H4 (cell line): ENCODE results near the gene ZNF775. TPM values are rescaled to one million over a fixed set of nuclear protein-coding genes. Genes with fewer than 3 reads are reported as not detected.

Experiments used
- DNase-seq: peaks from one replicate; pipeline ENCODE4 v3.0.0-alpha.2; 2015; ENCODE audit warnings: low spot score
- total RNA-seq: library from RNA; depleted of rRNA; stranded (reverse); fragments of >200 nt; shearing (Covaris generic); gene quantifications from 2 replicates; pipeline ENCODE4 v1.2.3, GENCODE V29; 2014

Gene ZNF775
- total RNA-seq, 1 experiment from 2014 or later, result 0.56 TPM

DNA sequence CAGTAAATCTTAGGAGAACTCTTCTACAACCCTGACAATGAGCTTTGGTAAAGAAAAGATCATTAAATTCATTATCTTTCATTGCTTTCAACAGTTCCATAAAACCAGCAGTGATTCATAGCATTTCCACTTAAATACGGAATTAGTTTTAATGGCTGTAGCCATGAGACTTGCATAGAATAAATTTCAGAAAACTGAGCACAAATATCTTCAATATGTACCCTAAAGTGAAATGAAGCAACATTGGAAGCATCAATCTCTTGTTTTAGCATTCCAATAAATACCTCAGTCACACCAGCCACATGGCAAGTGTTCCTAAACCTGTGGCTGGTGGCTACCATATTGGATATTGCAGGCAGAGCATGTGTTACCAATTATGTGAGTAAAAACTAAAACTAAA, 34.1 kb upstream of the ZNF775 start:
- DNase-seq, result no peak

DNA sequence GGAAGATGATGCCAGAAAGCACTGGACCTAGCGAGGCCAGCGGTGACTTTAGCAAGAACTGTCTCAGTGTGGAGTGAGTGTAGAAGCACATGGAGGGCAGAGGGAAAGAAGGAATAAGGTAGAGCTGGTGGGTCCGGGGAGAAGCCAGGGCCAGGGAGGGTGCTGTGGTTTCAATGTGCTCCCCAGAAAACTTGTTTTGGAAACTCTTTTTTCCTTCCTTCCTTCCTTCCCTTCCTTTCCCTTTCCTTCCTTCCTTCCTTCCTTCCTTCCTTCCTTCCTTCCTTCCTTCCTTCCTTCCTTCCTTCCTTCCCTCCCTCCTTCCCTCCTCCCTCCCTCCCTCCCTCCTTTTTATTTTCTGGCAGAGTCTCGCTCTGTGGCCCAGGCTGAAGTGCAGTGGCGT, 32.2 kb upstream of the ZNF775 start:
- no peak for DNase-seq

DNA sequence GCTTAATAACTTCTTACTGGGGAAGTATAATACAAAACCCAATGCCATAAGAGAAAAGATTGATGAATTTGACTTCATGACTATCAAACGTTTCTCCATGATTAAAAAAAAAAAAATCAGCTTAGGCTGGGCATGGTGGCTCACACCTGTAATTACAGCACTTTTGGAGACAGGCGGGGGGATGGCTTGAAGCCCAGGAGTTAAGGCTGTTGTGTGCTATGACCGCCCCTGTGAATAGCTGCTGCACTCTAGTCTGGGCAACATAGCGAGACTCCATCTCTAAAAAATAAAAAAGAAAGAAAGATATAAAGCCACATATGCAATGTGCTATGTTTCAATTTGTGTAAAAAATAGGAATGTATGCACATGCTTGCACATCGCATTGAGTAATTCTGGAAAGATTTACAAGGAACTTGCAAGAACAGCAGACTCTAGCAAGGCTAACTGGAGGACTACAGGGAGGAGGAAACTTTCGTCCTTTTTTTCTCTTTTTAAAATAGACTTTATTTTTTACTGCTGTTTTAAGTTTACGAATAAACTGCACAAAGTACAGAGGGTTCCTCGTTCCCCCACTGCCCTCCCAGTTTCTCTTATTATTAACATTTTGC, 27.4 kb upstream of the ZNF775 start:
- no peak for DNase-seq

DNA sequence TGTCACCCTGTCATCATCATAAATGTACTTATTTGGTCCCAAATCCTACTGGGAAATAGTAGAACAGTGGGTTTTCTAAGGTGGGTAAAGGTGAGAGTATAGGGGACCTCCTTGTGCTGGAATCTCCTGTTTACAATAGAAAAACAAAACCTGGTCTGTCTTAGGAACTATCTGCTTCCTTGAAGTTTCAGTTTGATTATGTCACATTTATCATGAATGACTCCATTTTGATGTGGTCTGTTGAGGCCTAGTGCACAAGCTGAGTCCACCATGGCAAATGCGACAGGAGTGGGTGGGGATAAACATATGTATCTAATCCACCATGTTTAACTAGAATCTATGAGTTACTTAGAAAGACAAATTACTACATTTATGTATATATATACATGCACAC, 23.5 kb upstream of the ZNF775 start:
- no peak for DNase-seq

DNA sequence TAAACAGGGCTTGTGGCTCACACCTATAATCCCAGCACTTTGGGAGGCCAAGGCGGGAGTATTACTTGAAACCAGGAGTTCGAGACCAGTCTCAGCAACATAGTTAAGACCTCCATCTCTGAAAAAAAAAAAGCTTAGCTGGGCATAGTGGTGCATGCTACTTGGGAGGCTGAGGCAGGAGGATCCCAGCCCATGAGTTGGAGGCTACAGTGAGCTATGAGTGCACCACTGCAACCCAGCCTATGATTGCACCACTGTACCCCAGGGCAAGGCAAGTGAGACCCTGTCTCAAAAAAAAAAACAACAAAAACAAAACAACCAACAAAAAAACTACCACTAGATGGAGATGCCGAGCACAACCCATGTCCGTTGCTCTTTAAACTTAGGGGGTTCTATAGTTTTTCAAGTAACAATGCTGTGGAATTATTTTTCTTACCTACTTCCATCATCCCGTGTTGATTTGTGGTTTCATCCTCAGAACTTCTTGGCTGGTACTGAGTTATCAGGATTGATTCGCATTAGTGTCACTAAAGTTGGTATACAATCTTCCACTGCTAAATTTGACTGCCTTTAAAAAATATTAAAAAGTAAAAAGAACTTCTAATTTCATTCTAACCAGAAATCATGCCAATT, 22.7 kb upstream of the ZNF775 start:
- DNase-seq, result no peak

DNA sequence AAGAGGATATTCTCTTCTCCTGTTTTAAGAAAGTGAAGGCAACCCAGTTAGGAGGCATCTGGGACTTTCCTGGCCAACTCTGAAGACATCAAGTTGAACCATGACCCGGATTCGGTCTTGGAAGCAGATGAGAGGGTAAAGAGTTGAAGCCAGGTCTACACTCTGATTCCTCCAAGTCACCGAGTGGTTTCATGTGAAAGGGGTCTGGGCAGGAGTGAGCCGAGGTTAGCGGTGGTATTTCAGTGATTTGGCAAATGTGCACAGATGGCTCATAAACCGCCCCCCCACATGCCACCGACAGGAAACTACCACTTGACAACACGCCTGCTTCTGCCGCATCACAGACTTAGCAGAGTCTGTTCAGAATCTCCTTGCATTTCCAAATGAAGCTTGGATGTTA, 21.9 kb upstream of the ZNF775 start:
- DNase-seq, result no peak

DNA sequence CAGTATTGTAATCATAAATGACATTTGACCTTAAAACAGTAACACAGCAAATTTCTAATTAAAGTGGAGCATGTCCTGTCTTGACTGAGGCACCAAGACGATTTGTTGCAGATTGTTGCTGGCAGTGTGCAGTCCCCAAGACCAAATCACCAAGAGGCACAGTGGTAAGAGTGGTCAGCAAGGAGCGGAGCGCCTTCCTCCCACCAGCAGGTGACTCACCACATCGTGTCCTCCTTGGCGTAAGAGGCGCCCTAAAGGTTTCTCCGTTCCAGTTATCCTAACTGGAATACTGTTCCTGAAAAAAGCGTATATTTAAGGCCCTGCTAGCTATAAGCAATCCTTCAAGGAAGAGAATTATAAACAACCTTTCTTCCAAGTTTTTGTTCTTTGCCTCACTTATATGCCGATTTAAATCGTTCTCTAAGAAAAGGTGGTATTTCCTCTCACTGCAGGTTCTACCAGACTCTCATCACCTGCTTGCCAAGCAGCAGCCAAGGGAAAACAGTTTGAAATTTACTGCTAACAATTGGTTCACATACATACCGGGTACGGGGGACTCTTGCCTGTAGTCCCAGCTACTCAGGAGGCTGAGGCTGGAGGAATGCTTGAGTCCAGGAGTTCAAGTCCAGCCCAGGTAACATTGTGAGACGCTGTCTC, 21.2 kb upstream of the ZNF775 start:
- no peak for DNase-seq

DNA sequence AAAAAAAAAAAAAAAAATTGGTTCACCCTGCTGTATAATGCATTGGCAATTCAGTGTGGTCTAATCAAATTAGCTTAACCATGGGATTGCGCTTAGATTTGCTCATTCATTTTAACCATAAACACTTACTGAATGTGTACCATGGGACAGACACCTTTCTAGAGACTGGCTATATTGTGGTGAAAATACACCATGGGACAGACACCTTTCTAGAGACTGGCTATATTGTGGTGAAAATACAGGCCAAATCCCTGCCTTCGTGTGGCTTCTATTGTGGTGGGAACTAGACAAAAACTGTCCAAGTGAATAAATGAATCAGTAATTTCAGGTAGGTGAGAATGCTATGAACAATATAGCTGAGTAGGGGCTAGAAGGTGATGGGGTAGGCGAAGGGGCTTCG, 20.7 kb upstream of the ZNF775 start:
- no peak for DNase-seq

DNA sequence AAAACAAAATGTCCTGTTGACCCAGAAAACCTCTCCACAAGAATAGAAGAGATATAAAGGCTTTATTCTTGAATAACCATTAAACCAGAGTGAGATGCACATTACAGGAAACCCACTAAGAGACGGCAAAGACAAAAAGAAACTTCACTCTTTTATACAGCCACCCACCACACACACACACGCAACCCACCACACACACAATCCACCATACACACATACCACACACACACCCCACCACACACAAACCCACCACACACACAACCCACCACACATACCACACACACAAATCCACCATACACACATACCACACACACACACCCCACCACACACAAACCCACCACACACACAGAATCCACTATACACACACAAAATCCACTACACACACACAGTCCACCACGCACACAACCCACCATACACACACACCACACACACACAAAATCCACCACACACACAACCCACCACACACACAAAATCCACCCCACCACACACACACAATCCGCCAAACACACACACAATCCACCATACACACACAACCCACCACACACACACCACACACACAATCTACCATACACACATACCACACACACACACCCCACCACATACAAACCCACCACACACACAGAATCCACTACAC, 20.0 kb upstream of the ZNF775 start:
- DNase-seq, result no peak

DNA sequence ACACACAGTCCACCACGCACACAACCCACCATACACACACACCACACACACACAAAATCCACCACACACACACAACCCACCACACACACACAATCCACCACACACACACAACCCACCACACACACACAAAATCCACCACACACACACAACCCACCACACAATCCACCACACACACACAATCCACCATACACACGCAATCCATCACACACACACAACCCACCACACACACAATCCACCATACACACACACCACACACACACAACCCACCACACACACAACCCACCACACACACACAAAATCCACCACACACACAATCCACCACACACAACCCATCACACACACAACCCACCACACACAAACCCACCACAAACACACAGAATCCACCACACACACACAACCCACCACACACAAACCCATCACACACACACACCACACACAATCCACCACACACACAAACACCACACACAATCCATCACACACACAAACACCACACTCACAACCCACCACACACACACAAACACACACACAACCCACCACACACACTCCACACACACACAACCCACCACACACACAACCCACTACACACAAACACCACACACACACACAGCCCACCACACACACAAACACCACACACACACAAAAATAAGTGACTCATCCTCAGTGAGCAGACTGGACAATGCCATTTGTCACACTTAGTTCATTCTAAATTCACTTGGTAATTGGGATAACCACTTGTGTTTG, 19.3 kb upstream of the ZNF775 start:
- no peak for DNase-seq

DNA sequence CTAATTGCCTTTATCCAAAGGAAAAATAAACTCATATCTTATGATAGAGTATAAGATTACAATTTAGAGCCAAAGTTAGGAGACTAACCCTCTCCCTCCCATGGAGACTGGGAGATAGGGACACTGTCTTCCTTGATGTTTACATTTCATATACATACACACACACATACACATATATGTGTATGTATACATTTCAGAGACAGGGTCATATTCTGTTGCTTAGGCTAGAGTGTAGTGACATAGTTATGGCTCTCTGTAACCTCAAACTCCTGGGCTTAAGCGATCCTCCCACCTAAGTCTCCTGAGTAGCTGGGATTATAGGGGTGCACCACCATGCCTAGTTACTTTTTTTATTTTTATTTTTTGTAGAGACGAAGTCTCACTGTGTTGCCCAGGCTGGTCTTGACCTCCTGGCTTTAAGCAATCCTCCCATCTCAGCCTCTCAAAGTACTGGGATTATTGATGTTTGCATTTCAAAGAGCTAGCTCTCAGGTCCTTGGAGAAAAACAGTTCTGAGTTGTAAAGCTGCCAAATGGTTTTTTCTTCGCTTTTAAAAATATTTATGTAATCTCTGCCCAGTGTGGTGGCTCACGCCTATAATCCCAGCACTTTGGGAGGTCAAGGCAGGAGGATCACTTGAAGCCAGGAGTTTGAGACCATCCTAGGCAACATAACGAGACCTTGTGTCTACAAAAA, 18.6 kb upstream of the ZNF775 start:
- DNase-seq, result no peak

DNA sequence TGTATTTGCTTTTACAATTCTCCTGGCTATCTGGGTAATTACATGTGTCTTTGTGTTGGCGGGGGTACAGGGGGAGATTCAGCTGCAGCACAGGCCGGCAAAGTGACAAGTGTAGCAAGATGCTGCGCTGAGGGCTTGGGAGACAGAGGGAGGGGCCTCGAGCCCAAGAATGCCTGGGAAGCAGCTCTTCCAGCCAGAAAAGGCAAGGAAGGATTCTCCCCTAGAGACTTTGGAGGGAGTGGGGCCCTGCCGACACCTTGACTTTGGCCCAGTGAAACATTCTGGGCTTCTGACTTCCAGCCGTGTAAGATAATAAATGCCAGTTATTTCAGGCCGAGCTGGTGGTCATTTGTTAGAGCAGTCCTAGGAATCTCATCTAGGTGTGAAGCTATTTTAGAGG, 17.7 kb upstream of the ZNF775 start:
- DNase-seq, result no peak

DNA sequence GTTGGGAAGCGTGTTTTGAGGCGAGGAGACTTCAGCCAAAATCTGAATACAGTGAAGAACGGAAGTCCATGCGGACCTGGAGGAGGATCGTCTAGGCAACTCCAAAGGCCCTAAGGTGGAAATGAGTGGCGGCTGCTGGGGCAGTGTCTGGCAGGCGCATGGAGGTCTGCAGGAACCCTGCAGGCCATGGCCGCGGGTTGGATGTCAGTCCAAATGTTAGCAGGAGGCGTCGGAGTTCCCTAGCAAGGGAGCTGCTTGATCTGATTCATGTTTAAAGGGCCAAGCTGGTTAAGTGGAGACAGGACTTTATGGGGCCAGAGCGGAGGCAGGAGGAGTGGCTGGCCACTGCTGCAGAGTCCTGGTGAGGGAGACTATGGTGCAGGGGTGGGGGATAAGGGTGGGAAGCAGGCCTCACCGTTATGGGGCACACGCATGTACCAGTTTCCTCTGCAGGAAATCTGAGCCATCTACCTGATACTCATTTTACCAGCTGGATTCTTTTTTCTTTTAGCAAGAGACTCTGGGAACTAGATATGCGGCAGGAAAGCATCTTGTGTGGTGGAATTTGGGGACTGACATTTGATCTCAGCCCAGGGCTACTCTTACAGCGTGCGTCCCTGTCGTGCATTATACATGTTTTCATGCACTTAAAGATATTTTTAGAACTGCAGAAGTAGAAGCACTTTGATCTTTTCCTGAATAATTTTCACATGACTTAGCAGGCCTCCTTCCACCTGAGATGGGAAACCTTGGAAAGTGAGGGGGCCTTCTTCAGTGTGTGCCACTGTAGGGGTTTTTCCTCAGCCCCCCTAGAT, 17.1 kb upstream of the ZNF775 start:
- no peak for DNase-seq

DNA sequence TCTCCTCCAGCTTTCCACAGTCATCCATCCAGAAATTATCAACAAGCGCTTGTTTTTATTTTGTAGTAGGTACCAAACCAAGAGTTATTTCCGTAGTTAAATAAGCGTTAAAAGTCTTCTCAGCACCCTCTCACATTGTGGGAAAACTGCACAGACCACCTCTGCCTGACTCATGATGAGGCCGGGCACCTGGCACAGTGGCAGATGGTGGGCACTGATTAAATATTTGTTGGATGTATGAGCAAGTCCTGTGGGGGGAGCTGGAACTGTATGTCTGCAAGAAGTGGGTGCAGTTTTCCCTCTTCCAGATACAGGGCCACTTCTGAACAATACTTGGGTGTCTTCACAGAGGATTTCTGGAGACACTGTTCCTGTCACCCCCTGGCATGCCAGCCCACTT, 15.8 kb upstream of the ZNF775 start:
- DNase-seq, result no peak

DNA sequence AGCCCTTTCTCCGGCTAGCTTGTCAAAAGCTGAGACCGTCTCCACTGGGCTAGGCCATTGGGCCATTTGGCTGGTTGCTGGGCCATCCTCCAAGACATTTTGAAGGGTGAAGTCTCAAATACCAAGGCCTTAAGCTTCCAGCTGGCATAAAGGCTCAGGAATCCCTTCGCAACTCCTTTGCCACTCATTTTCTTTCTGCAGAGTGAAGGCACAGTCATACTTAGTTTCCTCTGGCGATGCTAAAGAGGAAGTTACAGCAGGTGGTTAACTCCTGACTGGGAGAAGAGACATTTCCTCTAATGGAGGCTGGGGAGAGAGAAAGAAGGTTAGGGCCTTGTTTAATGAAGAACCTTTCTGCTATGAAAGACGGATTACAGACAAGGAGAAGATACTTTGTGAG, 15.3 kb upstream of the ZNF775 start:
- DNase-seq, result no peak

DNA sequence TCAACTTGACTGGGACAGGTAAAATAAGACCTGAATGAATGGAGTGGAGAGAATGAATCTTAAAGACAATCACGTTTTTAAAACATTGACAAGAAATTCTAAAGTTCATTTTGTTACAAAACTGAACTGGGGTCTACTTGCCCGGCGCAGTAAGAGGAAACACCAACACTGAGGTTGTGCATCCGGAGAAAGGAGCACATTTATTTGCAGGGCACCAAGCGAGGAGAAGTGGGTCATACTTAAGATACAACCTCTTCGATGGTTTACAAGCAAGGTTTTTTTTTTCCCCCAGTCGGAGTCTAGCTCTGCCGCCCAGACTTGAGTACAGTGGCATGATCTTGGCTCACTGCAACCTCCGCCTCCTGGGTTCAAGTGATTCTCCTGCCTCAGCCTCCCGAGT, 13.9 kb upstream of the ZNF775 start:
- no peak for DNase-seq

DNA sequence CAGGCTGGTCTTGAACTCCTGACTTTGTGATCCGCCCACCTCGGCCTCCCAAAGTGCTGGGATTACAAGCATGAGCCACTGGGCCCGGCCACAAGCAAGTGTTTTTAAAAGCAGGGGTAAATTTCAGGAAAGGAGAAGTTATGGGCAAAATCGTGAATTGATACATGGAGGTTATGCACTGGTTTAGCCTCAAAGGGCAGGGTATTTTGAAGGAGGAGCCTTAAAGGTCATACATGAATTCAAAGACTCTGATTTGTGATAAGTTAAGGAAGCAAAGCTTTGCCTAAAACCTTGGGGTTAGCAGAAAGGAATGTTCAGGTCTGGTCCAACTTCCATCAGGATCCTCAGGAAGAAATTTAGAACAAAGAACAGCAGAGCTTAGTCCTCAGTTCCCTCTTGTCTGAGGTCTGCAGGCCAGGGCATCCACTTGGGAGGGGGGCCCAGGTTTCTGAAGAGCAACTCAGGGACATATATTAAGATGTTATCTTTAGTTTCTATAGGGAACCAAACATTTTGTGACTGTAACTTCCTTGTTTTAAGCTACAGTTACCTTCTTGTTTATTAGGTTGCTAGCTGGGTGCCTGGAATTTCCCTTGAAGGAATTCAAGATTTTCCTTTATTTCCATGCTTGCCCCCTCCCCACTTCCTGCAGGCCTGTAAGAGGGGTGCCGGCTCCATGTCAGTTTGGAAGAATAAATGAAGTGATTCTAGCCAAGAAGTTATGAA, 13.3 kb upstream of the ZNF775 start:
- no peak for DNase-seq

DNA sequence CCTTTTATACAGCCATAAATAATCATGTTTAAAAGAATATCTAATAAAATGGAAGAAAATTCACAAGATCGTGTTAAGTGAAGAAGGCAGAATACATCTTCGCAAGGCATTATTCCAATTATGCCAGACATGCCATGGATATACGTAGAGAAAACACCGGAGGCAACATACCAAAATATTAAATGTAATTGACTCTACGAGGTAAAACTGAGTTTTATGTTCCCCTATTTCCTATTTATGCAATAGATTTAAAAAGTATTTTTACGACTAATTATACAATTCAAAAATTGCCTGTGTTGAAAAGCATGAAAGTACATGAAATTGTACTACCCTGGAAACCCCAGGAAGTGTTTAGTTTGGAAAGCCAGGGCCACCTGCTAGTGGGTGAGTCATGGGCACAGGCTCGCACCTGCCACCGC, 11.4 kb upstream of the ZNF775 start:
- DNase-seq, result no peak

DNA sequence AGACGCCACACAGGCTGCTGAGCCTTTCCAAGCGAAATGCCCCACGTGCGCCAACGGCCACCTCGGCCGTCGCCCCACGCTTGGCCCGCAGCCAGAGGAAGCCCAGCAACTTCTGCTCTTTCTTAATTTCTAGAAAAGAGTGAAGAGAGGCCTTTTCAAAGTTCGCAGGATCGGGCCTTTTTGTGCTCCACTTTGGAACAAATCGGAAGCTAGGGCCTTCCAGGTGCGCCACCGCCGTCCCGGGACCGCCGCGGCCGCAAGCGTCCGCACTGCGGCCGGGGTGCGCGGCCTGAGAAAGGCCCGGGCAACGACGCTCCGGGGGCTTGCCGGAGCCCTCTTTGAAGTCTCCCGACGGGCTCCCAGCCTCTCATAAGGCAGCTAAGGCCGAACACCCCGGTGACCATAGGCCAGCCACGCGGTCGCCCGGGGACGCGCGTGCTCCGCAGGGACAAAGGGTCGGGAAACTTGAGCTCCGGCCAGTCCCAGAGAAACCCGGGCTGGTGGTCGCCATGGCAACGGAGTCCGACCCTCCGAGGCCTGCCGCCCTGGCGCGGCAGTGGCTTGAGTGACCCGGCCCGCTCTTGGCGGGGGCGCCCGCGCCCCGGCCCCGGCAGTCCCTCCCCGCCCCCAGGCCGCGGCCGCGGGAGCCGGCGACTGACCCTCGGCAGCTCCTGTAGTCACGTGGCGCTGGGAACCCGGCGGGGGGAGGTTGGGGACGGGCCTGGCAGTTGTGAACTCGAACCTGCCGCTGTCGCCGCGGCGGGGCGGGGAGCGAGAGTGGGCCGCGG, 10.8 kb upstream of the ZNF775 start, which contains the start of gene REPIN1:
Gene REPIN1 (plus strand): TSS at position 727 of the 788 bp plus-strand sequence. CDS start 890 bp downstream, outside the sequence.
- DNase-seq, result peak; percentile 89
